DMS53 treated with DMSO at 0.1 percent for 48 hours (cell line): ENCODE data around the gene EIF4E2.

Source experiments
- DNase-seq: peaks from one replicate; lab custom pipeline; 2025; ENCODE audit not compliant: unreplicated experiment; lab: John Stamatoyannopoulos, UW

Gene EIF4E2

GRCh38 chr2:232537079-232537478, 13.4 kb upstream of the EIF4E2 start:
- DNase-seq: no peak

GRCh38 chr2:232537499-232537898, 13.0 kb upstream of the EIF4E2 start:
- no peak for DNase-seq

GRCh38 chr2:232538671-232539070, 11.8 kb upstream of the EIF4E2 start:
- no peak for DNase-seq

GRCh38 chr2:232539298-232540231, 10.9 kb upstream of the EIF4E2 start, which contains the start of gene CHRNG:
Gene CHRNG (plus strand): TSS chr2:232539692. CDS start chr2:232539748, 56 bp downstream.
- no peak for DNase-seq

- DNase-seq: no peak
Measured at GRCh38 chr2:232540441-232541041, 9.9 kb upstream of the EIF4E2 start.

- DNase-seq: no peak
Measured at GRCh38 chr2:232541195-232541960, 9.1 kb upstream of the EIF4E2 start.

GRCh38 chr2:232541961-232542714, 8.4 kb upstream of the EIF4E2 start:
- no peak for DNase-seq

GRCh38 chr2:232542715-232543467, 7.6 kb upstream of the EIF4E2 start:
- no peak for DNase-seq

GRCh38 chr2:232543491-232543890, 7.0 kb upstream of the EIF4E2 start:
- no peak for DNase-seq

- DNase-seq: no peak
Measured at GRCh38 chr2:232543928-232544631, 6.4 kb upstream of the EIF4E2 start.

- no peak for DNase-seq
Measured at GRCh38 chr2:232544674-232545073, 5.8 kb upstream of the EIF4E2 start.

- DNase-seq: no peak
Measured at GRCh38 chr2:232545511-232546375, 4.7 kb upstream of the EIF4E2 start.

GRCh38 chr2:232547991-232548390, 2.5 kb upstream of the EIF4E2 start:
- no peak for DNase-seq

GRCh38 chr2:232549655-232550353, 685 bp upstream of the EIF4E2 start:
- DNase-seq: no peak

GRCh38 chr2:232551250-232551638, 755 bp downstream of the EIF4E2 start:
- no peak for DNase-seq

- DNase-seq: no peak
Measured at GRCh38 chr2:232551776-232552175, 1.3 kb downstream of the EIF4E2 start.

GRCh38 chr2:232556426-232556825, 5.9 kb downstream of the EIF4E2 start:
- no peak for DNase-seq
